ENCODE data around the gene CRYBB3.

DNA sequence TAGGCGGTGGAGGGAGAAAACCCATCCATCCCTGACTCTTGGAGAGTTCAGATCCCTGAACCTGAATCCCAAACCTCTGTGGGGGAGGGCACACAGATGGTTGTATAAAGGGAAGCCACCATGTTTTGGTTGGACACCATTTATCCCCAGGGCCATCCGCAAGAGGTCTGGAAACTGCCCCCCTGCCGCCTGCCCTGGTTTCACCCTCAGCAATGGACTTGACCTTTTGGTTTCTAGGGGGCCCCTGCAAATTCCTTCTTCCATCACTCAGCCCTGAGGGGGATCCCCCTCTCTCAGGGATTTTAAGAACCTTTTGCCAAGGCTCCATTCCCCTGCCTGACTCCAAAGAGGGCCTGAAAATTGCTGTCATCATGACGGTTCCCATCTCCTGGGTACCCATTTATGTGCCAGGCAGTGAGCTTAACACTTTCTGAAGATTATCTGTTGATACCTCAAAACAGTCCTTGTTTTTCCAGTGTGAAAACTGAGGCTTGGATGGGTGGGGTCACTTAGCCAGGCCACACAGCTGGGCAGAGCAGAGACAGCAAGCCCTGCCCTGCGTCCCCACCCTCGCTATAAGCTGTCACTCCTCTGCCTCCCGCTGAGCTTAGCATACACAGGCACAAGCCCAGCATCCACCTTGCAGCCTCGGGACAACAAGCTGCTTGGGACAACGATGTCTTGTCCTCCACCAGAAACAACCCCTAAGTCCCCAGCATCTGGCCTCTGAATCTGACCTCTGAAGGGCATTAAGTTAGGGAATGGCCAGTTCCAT is 33.2 kb upstream of the CRYBB3 start:
- TF ChIP-seq EZH2 (IDR thresholded peaks at IDR 0.05): no peak
- no peak for TF ChIP-seq FOXP2 (optimal IDR thresholded peaks at IDR 0.05; ENCODE audit: control extremely low read depth, extremely low read length, insufficient read depth)
